ENCODE data around the gene MED17. TPM values are rescaled to one million over a fixed set of nuclear protein-coding genes. Genes with fewer than 3 reads are reported as not detected.
"Not testable (repeated sequence)": the region's sequence is repeated elsewhere in the genome, so short reads cannot be mapped to it uniquely, and the experiment has no call there.

Gene MED17
- total RNA-seq, 1 donor from 2014 or later, result 36.5 TPM

DNA sequence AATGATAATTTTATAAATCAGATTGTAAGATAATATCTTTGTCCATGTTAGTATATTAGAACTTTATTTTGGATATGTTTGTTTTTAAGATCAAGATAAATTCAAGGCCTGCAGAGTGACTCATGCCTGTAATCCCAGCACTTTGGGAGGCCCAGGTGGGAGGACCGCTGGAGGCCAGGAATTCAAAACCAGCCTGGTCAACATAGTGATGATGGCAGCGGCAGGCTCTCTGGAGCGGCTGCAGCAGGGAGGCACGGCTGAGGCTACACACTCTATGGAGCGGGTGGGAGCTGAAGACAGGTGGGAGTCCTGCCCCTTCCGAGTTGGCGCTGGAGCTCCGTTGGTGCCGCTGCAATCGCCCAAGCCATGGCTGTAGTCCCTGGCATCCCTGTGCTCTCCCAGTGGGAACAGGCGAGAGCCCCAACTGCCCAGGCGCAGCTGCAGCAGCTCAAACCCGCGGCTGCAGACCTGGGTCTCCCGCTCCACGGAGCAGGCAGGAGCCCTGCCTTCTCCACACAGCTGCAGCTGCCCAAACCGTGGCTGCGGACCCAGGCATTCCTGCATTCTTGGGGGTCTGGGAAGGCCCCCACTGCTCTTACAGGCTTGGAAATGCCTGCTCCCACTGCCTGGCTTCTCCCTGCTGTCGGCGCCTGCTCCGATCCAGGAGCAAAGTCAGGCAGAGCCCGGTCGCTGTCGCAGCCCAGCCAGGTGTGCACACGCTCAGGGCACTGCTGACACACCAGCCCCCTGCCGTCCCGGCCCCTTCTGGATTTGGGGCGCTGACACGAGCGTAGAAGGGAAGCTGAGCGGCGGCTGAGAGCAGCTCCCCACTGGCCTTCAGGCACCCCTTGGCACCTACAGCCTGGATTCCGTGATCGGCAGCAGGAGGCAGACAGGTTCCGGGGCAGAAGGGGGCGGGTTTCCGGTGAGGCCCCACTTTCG lies 25.9 kb upstream of the MED17 start:
- no peak for DNase-seq (ENCODE audit: low spot score)

DNA sequence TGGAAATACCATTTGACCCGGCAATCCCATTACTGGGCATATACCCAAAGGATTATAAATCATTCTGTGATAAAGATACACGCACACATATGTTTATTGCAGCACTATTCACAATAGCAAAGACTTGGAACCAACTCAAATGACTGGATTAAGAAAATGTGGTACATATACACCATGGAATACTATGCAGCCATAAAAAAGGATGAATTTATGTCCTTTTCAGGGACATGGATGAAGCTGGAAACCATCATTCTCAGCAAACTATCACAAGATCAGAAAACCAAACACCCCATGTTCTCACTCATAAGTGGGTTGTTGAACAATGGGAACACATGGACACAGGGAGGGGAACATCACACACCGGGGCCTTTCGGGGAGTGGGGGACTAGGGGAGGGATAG lies 25.0 kb upstream of the MED17 start:
- DNase-seq (ENCODE audit: low spot score), result not testable (repeated sequence)

DNA sequence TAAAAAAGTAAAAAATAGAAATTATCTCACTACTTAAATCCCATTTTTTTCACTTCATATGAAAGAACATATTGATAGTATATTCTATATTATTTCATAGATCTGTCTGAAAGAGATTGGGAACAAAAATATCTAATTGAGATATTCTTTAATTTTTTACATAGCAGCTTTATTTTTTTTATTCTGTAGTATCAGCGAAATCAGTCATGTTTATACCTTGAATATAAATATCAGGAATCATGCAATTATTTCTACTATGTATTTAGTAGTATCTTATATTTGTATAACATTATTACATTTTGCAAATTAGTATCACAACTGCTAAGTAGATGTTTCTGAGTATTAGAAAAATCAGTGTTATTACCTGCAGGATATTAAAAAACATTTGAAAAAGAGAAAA lies 22.2 kb upstream of the MED17 start:
- DNase-seq (ENCODE audit: low spot score), result no peak

DNA sequence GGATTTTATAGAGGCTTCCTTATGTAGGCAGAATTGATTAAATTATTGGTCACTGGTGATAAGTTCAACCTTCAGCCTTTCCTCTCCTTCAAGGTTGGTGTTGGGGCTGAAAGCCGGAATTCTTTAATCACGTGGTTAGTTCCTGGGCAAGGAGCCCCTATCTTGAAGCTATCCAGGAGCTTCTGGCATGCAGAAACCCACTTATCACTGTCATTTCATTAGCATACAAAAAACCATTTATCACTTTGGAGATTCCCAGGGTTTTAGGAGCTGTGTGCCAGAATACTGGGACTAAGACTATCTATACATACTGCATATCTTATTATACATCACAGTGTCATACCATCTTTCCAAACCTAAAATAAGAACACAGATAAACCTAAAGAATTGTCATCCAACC lies 18.5 kb upstream of the MED17 start:
- no peak for DNase-seq (ENCODE audit: low spot score)

DNA sequence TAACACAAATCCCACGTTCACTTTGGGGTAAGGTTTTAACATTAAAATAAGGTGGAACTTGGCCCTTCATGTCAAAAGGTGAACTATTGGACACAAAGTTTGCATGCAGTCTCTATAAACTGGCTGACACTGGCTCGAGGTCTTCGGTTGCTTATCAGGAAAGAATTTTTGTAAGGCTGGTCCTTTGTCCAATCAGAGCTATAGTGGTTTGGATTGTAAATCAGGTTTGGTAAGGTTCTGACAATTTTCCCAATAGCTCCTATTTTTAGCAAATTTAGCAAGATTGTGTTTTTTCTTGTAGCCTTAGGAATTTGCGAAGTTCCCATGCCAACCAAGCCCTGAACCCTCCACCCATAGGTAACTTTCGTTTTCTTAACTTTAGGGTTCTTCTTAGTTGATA lies 17.6 kb upstream of the MED17 start:
- DNase-seq (ENCODE audit: low spot score), result no peak

DNA sequence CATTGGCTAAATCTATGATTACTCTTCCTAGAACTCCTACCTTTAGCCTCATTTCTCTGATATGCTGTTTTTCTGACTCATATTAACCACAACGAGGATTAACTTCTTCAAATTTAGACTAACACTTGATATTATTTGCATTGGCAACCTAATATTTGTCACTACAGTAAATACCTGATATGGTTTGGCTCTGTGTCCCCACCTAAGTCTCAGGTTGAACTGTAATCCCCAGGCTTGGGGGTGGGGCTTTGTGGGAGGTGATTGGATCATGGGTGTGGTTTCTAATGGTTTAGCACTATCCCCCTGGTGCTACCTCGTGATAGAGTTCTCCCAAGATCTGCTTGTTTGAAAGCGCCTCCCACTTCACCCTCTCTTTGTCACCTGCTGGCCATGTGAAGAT lies 17.1 kb upstream of the MED17 start:
- no peak for DNase-seq (ENCODE audit: low spot score)

DNA sequence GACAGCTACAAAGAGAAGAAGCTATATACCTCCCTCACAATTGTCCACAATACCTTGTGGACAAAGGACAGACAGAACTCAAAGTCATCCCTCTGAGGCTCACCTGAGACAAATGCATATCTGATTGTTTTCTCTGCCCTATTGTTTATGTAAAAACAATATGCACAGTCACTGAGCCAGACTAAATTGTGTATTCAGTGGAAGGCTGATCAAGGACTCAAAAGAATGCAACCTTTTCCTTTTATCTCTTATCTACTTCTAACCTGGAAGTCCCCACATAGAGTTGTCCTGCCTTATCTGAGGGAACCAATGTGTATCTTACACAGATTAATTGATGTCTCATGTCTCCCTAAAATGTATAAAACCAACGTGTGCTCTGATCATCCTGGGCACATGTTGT lies 13.9 kb upstream of the MED17 start:
- DNase-seq (ENCODE audit: low spot score), result no peak

DNA sequence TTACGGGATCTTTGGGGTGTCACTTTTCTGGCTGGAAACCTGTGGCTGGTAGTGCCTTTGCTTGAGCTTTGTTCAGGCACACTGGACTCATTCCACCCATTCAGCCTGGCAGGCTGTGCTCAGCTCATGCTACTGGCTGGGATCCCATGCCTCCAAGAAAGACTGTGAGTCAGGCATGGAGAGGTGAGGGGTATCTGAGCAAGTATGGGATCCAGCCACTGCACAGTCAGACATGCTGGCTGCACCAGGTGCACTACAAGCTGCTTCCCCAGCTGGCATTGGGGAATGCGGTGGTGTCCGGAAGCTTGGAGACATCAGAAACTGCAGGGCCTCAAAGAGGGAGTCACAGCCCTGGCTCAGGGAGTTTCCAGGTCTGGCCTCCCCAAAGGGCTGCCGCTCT lies 12.0 kb upstream of the MED17 start:
- DNase-seq (ENCODE audit: low spot score), result no peak

DNA sequence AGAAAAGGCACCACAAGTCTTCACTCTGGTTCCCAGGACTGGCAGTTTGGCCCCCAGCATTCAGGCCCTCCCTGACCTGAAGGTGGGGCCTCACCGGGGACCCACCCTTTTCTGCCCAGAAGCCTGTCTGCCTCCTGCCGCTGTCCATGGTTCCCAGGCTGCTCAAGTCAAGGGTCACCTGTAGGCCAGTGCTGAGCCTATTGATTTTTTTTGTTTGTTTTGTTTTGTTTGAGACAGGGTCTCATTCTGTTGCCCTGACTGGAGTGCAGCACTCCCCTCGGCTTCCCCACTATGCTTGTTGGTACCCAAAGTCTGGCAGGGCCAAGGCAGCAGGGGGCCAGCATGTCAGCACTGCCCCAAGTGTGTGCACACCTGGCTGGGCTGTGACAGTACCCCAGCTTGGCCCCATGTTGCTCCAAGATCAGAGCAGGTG lies 11.0 kb upstream of the MED17 start:
- DNase-seq (ENCODE audit: low spot score), result no peak

DNA sequence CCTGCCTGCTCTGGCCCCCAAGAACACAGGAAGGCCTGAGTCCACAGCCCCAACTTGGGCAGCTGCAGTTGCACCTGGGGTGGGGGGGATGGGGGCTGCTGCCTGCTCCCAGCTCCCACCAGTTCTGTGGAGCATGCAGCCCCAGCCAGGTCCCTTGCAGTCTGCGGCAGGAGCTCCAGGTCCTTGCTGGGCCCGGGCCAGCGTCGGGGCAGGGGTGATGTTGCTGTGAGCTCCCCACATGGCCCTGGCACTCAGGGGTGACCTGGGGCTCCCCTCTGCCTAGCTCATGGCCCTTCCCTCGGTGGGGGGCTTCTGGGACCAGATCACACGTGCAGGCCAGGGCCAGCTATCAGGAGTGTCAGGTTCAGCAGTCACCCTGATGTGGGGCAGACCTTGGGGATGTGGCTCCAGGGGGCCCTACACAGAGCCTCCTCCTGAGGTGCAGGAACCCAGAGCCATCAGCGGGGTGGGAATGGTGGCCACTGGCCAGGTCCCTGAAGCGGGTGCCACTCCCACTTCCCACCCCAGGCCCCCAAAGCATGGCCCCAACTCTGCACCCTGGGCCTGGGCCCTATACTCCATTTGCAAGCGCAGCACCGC lies 10.4 kb upstream of the MED17 start:
- no peak for DNase-seq (ENCODE audit: low spot score)

DNA sequence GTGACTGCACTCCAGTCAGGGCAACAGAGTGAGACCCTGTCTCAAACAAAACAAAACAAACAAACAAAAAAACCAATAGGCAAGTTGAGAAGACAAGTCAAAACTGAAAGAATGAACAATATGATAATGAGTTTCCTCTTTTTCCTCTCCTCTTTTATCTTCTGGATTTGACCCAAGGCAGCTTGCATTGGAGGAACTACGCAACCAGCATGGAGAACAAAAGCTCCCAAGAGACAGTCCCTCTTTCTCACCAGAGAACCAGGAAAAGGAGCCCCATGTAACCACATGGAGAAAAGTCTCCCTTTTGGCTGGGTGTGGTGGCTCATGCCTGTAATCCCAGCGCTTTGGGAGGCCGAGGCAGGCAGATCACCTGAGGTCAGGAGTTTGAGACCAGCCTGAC lies 9.5 kb upstream of the MED17 start:
- not testable (repeated sequence) for DNase-seq (ENCODE audit: low spot score)

DNA sequence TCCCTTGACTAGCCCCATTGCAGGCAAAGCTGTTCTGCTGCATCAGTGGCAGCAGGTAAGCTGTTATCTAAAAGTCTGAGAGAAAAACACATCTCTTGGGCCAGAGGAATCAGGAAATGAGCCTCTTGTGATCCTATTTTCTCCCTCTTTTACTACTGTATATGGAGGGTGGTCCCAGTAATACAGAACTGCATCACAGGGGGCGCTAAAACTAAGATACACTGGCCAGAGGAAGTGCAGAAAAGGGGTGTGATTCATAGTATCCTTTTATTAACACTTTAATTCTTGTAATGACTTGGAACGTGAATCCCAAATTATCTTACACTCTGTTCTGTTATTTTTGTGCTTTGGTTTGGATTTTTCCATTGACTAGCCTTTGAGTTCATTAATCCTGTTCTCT lies 8.8 kb upstream of the MED17 start:
- no peak for DNase-seq (ENCODE audit: low spot score)

DNA sequence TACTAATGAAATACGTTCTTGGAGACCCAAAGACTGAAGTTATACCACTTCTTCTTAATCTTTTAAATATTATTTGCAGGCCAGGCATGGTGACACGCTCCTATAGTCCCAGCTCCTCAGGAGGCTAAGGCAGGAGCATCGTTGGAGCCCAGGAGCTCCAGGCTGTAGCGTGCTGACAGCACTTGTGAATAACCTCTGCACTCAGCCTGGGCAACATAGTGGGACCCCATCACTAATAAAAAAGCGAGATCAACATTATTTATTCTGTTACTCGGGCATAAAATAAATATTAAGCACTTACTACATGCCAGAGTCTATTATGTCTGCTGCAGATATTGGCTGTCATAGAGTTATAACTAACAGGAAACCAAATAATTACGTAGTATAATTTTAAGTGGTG lies 720 bp upstream of the MED17 start:
- DNase-seq (ENCODE audit: low spot score), result no peak

DNA sequence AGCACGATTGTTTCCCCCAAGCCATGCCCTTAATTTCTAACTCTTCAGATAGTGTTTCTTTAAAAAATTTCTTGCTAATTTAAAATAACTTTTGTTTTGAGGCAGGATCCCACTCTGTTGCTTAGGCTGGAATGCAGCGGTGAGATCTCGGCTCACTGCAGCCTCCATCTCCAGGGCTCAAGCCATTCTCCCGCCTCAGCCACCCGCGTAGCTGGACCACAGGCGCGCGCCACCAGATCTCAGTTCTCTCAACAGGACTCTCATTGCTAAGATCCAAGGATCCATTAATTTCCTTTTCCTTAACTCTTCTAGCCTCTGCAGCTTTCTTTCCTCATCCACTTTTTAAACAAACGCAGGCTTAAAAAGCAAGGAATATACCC lies 327 bp upstream of the MED17 start:
- no peak for DNase-seq (ENCODE audit: low spot score)

DNA sequence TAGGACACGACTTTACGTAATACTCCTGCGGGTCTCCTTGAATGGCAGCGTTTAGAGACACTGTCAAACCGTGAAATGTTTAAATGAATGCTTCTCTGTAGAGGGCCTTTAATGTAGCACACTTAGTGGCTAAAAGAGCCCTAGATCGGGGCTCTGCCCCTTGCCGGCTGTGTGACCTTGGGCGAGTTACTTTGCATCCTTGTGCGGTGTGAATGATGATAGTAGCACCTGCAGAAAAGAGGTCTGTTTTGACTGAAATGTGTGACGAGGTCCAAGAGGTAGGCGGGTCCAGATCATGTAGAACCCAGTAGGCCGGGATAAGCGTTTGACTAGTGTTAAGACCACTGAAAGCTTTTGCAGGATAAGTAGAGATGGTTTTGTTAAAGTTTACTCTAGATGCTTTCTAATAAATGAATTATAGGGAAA lies 866 bp downstream of the MED17 start:
- DNase-seq (ENCODE audit: low spot score), result no peak

DNA sequence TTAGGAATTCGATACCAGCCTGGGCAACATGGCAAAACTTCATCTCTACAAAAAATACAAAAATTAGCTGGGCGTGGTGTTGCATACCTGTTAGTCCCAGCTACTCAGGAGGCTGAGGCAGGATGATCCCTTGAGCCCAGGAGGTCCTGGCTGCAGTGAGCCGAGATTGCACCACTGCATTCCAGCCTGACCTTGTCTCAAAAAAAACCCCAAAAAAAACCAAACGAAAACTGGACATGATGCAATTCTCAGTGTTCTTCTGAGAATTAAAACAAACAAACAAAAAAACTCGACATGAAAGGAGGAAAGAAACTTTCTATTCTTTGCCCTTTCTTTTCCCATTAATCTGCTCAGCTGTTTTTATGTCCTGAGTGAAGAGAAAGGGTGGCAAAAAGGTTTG lies 7.4 kb downstream of the MED17 start:
- no peak for DNase-seq (ENCODE audit: low spot score)

DNA sequence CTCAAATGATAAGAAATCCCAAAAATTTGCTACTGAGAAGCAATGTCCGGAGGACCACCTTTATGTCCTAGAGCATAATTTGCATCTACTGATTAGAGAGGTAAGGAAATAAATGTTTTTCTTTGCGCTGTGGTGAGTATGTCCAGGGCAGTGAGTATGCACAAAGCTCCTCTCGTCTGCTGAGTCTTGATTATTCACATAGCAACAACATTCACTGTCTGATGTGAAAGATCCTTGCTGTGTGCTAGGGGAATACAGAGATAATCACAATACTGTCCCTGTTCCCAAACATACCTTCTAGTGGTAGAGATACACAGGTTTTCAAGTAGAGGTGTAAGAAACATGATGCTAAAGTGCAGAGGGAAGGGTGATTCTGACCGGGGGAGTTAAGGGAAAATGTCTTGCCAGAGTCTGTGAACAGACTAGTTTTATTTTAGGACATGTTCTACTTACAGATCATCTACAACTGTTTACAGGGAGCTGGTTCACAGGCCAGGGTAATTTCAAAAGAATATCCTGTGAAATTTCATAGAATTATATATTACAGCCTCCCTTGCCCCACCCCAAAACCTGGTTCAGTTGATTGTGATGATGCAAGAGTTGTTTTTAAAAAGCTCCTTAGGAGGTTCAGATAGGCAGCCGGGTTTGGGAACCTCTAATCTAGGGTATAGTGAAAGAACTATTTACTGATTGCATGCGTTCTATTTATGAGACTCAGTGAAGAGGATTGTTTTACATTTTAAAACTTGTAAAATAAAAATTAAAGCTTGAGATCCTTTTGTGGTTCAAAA lies 12.6 kb downstream of the MED17 start:
- DNase-seq (ENCODE audit: low spot score), result no peak

DNA sequence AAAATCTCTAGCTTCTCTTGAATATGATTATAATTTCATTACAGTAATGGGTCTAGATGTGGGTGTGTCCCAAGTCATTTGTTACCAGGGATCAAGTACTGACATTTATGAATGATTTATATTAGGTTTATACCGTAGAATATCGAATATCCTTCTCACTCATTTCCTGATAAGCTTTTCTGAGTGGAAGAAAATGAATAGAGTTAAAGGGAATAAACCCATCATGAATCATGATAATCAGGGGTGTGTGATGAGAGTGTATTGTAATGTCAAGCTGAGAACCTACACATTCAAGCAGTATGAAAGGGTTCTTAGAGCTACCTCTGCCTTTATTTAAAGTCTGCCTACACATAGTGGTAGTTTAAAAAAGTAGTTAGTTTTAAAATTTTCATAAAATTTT lies 17.3 kb downstream of the MED17 start:
- DNase-seq (ENCODE audit: low spot score), result no peak

DNA sequence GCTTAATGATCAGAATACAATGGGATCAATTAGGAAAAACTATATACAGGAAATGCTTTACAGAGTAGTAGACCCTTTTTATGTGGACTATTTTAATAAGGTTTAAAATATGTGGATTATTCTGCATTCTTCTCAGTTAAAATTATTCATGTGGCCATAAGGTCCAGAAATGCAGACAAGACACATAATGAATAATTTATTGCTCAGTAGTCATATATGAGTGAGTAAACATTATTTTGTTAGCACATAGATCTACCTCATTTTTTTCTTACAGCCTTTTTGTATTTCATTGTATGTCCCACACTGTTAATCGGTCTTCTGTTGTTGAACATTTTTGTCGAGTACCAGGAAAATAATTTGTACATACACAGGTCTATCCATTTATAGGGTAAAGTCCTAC lies 20.8 kb downstream of the MED17 start:
- DNase-seq (ENCODE audit: low spot score), result no peak

DNA sequence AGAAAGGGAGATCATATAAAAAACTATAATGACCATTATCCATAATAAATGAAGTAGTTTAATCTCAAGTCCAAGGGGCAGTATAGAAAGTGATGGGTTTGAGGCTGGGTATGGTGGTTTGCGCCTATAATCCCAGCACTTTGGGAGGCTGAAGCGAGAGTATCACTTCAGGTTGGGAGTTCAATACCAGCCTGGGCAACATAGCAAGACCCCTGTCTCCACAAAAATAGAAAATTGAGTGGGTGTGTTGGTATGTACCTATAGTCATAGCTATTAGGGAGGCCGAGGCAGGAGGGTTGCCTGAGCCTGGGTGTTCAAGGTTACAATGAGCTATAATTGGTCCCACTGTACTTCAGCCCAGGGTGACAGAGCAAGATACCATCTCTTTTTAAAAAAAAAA lies 23.9 kb downstream of the MED17 start:
- DNase-seq (ENCODE audit: low spot score), result no peak

DNA sequence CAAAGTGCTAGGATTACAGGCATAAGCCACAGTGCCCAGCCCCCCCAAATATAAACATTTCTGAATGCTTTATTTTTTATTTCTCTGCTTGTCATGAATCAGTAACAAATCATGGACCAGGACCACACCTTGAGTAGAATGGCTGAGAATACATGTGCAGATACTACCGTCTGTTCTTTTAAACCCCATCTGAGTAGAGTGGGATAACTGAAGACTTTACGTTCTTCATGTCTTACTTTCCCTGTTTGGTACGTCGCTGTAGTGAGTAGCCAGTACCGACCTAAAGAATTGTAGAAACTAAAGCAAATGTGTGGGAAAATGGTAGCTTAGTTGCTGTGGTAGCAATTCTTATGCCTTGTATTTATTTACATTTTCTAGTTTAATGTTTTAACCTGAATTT lies 29.9 kb downstream of the MED17 start:
- DNase-seq (ENCODE audit: low spot score), result no peak

DNA sequence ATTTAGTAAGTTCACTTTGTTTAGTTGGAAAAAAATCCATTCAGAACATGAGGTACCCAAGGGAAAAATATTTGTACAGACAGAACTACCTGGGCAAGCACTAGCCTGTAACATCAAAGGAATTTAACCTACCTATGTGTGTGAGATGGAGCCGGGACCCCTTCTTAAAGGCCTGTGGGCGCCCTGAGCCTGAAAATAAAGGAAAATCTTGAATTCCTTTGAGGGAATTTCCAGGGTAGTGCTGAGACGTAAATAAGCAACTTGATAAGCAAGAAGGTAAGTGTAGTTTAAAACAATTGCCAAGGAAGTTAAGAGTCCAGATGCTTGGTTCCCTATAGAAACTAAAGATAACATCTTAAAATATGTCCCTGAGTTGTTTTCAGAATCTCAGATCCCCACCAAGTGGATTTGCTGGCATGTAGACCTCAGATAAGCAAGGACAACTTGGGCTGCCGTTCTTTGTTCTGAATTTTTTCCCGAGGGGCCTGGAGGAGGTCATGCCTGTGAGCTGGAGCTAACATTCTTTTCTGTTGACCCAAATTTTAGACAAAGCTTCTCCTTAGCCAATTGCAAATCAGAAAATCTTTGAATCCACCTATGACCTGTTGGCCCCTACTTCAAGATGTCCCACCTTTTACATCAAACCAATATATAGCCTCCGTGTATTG lies 31.0 kb downstream of the MED17 start:
- DNase-seq (ENCODE audit: low spot score), result no peak
